K562 (cell line): ENCODE results near the gene ITPRIPL2. TPM values are rescaled to one million over a fixed set of nuclear protein-coding genes. Genes with fewer than 3 reads are reported as not detected.

Source experiments
- ATAC-seq: fragments of 200-7000 bp; cut with Tn5 transposase; 3 replicates; pipeline ENCODE4 v1.9.1; 2020; ENCODE audit warnings: moderate library complexity
- BruUV-seq: library from RNA; stranded (reverse); fragments of 400-500 nt; replicated peaks from 2 replicates; lab custom pipeline; 2021; lab: Mats Ljungman, UMichigan
- CTCF ChIA-PET: fragments of 300-600 bp; formaldehyde crosslinking; extraction: SDS; loops from one replicate; lab custom pipeline; 2021; ENCODE audit warnings: low intra/inter-chr PET ratio; lab: Yijun Ruan, JAX
- POLR2A ChIA-PET: fragments of 300-600, 350-650 bp; sonication (Branson Sonifier 250); formaldehyde crosslinking; extraction: SDS; loops from one replicate; lab custom pipeline; 2021; ENCODE audit warnings: antibody characterized with exemption, inconsistent platforms; lab: Yijun Ruan, JAX
- DNase-seq, 4 experiments: peaks; one replicate each; pipeline versions ENCODE4 v3.0.0 to v3.0.0-alpha.2; 2011 to 2018; ENCODE audit warnings: low spot score in 3 of 4, mixed read lengths in 3 of 4; ENCODE audit errors: extremely low read depth in 1 of 4
- FAIRE-seq: peaks from 2 replicates; lab custom pipeline; 2011; peaks lifted over from hg19 to GRCh38; lab: Jason Lieb, UNC
- H2AFZ ChIP-seq: 2 replicates; pipeline ENCODE4 v1.6.0; 2011; ENCODE audit warnings: low read depth, low read length, control low read depth, inconsistent platforms
- H3K27ac ChIP-seq: fragments of 200-600 bp; 3 replicates; pipeline ENCODE4 v1.8.0; 2011; ENCODE audit warnings: low read depth, mild to moderate bottlenecking, control low read depth, inconsistent platforms, low read length, moderate library complexity, mixed read lengths; ENCODE audit errors: extremely low read depth
- H3K27me3 ChIP-seq, 2 experiments: fragments of 300-600 bp in 1 of 2; 2 replicates in 1 of 2; 3 replicates in 1 of 2; pipeline versions ENCODE4 v1.6.0 to v1.8.0; 2011; ENCODE audit warnings: inconsistent platforms in 2 of 2, low read length in 2 of 2, mild to moderate bottlenecking in 1 of 2, mixed read lengths in 1 of 2, moderate library complexity in 1 of 2; ENCODE audit not compliant: control insufficient read depth in 2 of 2, insufficient read depth in 2 of 2
- H3K36me3 ChIP-seq: fragments of 300-600 bp; 3 replicates; pipeline ENCODE4 v1.8.0; 2011; ENCODE audit warnings: mild to moderate bottlenecking, low read length, inconsistent platforms; ENCODE audit not compliant: control insufficient read depth, insufficient read depth
- H3K4me1 ChIP-seq, 2 experiments: fragments of 200-600 bp in 1 of 2; replicated peaks in 1 of 2; 2 replicates in 1 of 2; 3 replicates in 1 of 2; pipeline versions ENCODE4 v1.5.1 to v1.8.0; 2011; ENCODE audit warnings: inconsistent platforms in 2 of 2, low read length in 2 of 2, mild to moderate bottlenecking in 1 of 2, mixed read lengths in 1 of 2, moderate library complexity in 1 of 2; ENCODE audit not compliant: control insufficient read depth in 2 of 2, insufficient read depth in 2 of 2
- H3K4me2 ChIP-seq: 2 replicates; pipeline ENCODE4 v1.6.1; 2011; ENCODE audit warnings: low read length, control low read depth, inconsistent platforms, mixed read lengths; ENCODE audit not compliant: insufficient read depth
- H3K4me3 ChIP-seq: fragments of 200-600 bp; sonication (generic), shearing (Covaris generic); 2 replicates; pipeline ENCODE4 v1.5.1; 2016; ENCODE audit warnings: control low read depth, inconsistent platforms
- H3K79me2 ChIP-seq: fragments of 200-600 bp; 3 replicates; pipeline ENCODE4 v1.8.0; 2011; ENCODE audit warnings: low read length, inconsistent platforms; ENCODE audit not compliant: control insufficient read depth, insufficient read depth
- H3K9ac ChIP-seq, 2 experiments: 2 replicates each; pipeline versions ENCODE4 v1.6.0 to v1.6.1; 2011; ENCODE audit warnings: low read depth in 2 of 2, low read length in 2 of 2, control low read depth in 1 of 2, inconsistent platforms in 1 of 2, mild to moderate bottlenecking in 1 of 2, mixed read lengths in 1 of 2; ENCODE audit not compliant: insufficient read depth in 1 of 2
- H3K9me1 ChIP-seq: one replicate; pipeline ENCODE4 v1.6.0; 2011; ENCODE audit warnings: inconsistent platforms, mild to moderate bottlenecking, low read length, moderate library complexity; ENCODE audit not compliant: control insufficient read depth, insufficient read depth
- H3K9me3 ChIP-seq: replicated peaks from 2 replicates; pipeline ENCODE4 v1.5.1; 2011; ENCODE audit warnings: low read depth, low read length, inconsistent platforms; ENCODE audit not compliant: control insufficient read depth, insufficient read depth
- H4K20me1 ChIP-seq: replicated peaks from 2 replicates; pipeline ENCODE4 v1.6.1; 2011; ENCODE audit warnings: low read length, inconsistent platforms, mixed read lengths; ENCODE audit not compliant: control insufficient read depth, insufficient read depth
- ARID1B ChIP-seq: fragments of 450-650 bp; IDR thresholded peaks from 2 replicates; pipeline ENCODE4 v1.6.1; 2016; ENCODE audit warnings: antibody characterized with exemption, mild to moderate bottlenecking, inconsistent platforms
- CBFA2T3 ChIP-seq: fragments of 450-650 bp; IDR thresholded peaks from 2 replicates; pipeline ENCODE4 v1.6.1; 2017
- FOSL1 ChIP-seq: fragments of 200-800 bp; sonication (Bioruptor generic); conservative IDR thresholded peaks from 2 replicates; pipeline ENCODE4 v1.6.1; 2016; ENCODE audit warnings: missing genetic modification characterization, missing compliant biosample characterization
- GABPA ChIP-seq: fragments of 200-800 bp; sonication (Bioruptor generic); conservative IDR thresholded peaks from 2 replicates; pipeline ENCODE4 v1.6.1; 2016; ENCODE audit warnings: low read depth, missing genetic modification characterization, missing compliant biosample characterization
- KDM1A ChIP-seq, 2 experiments: fragments of 450-650 bp; IDR thresholded peaks; 2 replicates each; pipeline ENCODE4 v1.6.1; 2016; ENCODE audit warnings: mild to moderate bottlenecking in 2 of 2
- NCOA4 ChIP-seq: fragments of 450-650 bp; IDR thresholded peaks from 2 replicates; pipeline ENCODE4 v1.6.1; 2018; ENCODE audit warnings: mild to moderate bottlenecking; ENCODE audit not compliant: partially characterized antibody
- NR2C1 ChIP-seq, 2 experiments: fragments of 450-650 bp; IDR thresholded peaks; 2 replicates each; pipeline ENCODE4 v1.6.1; 2017; ENCODE audit warnings: mild to moderate bottlenecking in 2 of 2, antibody characterized with exemption in 1 of 2, inconsistent platforms in 1 of 2, missing compliant biosample characterization in 1 of 2, missing genetic modification characterization in 1 of 2
- RAD21 ChIP-seq, 2 experiments: fragments of 250-450 bp in 1 of 2; fragments of 450-650 bp in 1 of 2; sonication (Bioruptor Pico) in 1 of 2; formaldehyde crosslinking in 1 of 2; IDR thresholded peaks in 1 of 2; conservative IDR thresholded peaks in 1 of 2; 2 replicates each; pipeline versions ENCODE4 v1.4.0 to v1.8.0; 2020 to 2022; ENCODE audit warnings: mild to moderate bottlenecking in 2 of 2, moderate library complexity in 1 of 2
- SIN3B ChIP-seq: fragments of 450-650 bp; IDR thresholded peaks from 2 replicates; pipeline ENCODE4 v1.6.1; 2017; ENCODE audit warnings: low read depth, mild to moderate bottlenecking, moderate library complexity
- SOX6 ChIP-seq: fragments of 450-650 bp; IDR thresholded peaks from 2 replicates; pipeline ENCODE4 v1.6.1; 2014; ENCODE audit warnings: mild to moderate bottlenecking
- TCF3 ChIP-seq: sonication (generic); formaldehyde crosslinking; IDR thresholded peaks from 2 replicates; pipeline ENCODE4 v1.4.0; 2020; ENCODE audit warnings: mild to moderate bottlenecking, missing genetic modification reagents
- WGBS: fragments of 100-300 bp; shearing (Covaris generic); methylation state at CpG from one replicate; pipeline ENCODE4 v1.1.6; 2016; ENCODE audit warnings: low coverage, mixed read lengths; ENCODE audit not compliant: insufficient coverage; ENCODE audit errors: missing lambda C conversion rate; 5-methylcytosine and 5-hydroxymethylcytosine counted together
- in situ Hi-C: fragments of 300-500 bp; cut with MboI; formaldehyde crosslinking; loops from 4 replicates; pipeline ENCODE4 v1.15.0; 2018; ENCODE audit warnings: inconsistent platforms, mixed read lengths
- intact Hi-C: fragments of 100-400 bp; cut with micrococcal nuclease; formaldehyde crosslinking; loops from 2 replicates; pipeline ENCODE4 v1.14.2; 2022
- polyA plus RNA-seq, 8 experiments: library from polyadenylated mRNA; depleted of rRNA in 4 of 8; stranded (reverse) in 5 of 8; unstranded in 3 of 8; fragments of >200 nt; fragmentation: Nextera tagmentation in 2 of 8; fragmentation: Illumina TruSeq in 1 of 8; extraction: Ambion mirVana in 2 of 8; extraction: Trizol in 1 of 8; gene quantifications; 2 replicates each; pipeline versions ENCODE4 v1.2.1 to v1.2.3, GENCODE V29; 2011 to 2014; ENCODE audit warnings: inconsistent platforms in 1 of 8, missing spikeins in 1 of 8
- total RNA-seq, 7 experiments: library from RNA; depleted of rRNA in 6 of 7; stranded (reverse); fragments of >200 nt in 6 of 7; fragmentation: Illumina TruSeq in 2 of 7; extraction: Trizol in 2 of 7; gene quantifications; 2 replicates each; pipeline versions ENCODE4 v1.2.1 to v1.2.3, GENCODE V29; 2011 to 2021; ENCODE audit warnings: low replicate concordance in 1 of 7

Gene ITPRIPL2
- total and polyA plus RNA-seq, 9 of the 15 experiments (the other 6 are each of a cell fraction or from before 2014, with no cell fraction given), result 0.04 to 2.2 (median 0.58) TPM

- Histone ChIP-seq H3K4me1 (peaks cover 5 to 18% of the 10 kb centered on the region in 2 experiments; a peak in 4 of 5 replicates), H3K27me3 (no peaks in the 10 kb centered on the region), H3K79me2 (no peaks in the 10 kb centered on the region), H4K20me1 (no peaks in the 10 kb centered on the region), H3K9me1 (no peaks in the 10 kb centered on the region), H3K9ac (no peak overlapping the region), H3K4me3 (no peak overlapping the region), H3K9me3 (0 out of 2 replicates have a peak, but pooled peaks cover 3% of the 10 kb centered on the region), H2AFZ (no peak overlapping the region), H3K36me3 (no peaks in the 10 kb centered on the region), H3K4me2 (no peak overlapping the region; the same call in 1 of the 2 replicates), H3K27ac (no peak overlapping the region)
- 4% methylated on average over 3 of the region's 3 CpGs for WGBS
- ATAC-seq (no peak), FAIRE-seq (no peak), DNase-seq (no peak)
- intact Hi-C loops, result no loop called here
- peak; percentile 17; the same call in 1 of the 2 replicates for TF ChIP-seq ARID1B
- peak; percentile 26; the same call in 1 of the 2 replicates for TF ChIP-seq SOX6
- TF ChIP-seq NR2C1 (IDR thresholded peaks at IDR 0.05), result no peak
- no peak for TF ChIP-seq NR2C1 (tag; IDR thresholded peaks at IDR 0.05)
- 0 out of 4 replicates have a peak, but pooled peaks of 1 of the 2 experiments have one; percentile 11 for TF ChIP-seq KDM1A (IDR thresholded peaks at IDR 0.05)
- no peak for TF ChIP-seq SIN3B
- peak; percentile 10; the same call in 1 of the 2 replicates for TF ChIP-seq TCF3
- peak; percentile 48 for TF ChIP-seq GABPA (tag)
- TF ChIP-seq RAD21 (CRISPR knock-in tag; conservative IDR thresholded peaks at IDR 0.05 in 1 of 2, IDR thresholded peaks at IDR 0.05 in 1 of 2), result no peak
- TF ChIP-seq NCOA4, result no peak
- peak; percentile 48 for TF ChIP-seq FOSL1 (tag)
- TF ChIP-seq CBFA2T3, result peak; percentile 39; the same call in 1 of the 2 replicates
- POLR2A ChIA-PET, result interaction anchor here (0.7 to 1.0 kb wide), 2 partner anchors 11 to 16 kb away, joined by 3 read pairs; no protein-coding TSS in a partner anchor
- CTCF ChIA-PET, result no interaction called here
- in situ Hi-C loops, result no loop called here
- no TSS peak for BruUV-seq
These were observed 13.4 kb downstream of the ITPRIPL2 start for GRCh38 chr16:19127205-19127604.
